Left ventricle myocardium superior (tissue), 1 donor: ENCODE results near the gene CCDC24. TPM values are rescaled to one million over a fixed set of nuclear protein-coding genes. Genes with fewer than 3 reads are reported as not detected.

ENCODE experiments used
- ATAC-seq: fragments of 200-7000 bp; cut with Tn5 transposase; one replicate; pipeline ENCODE4 v1.9.1; 2020; ENCODE audit warnings: mild to moderate bottlenecking, moderate library complexity
- DNase-seq: peaks from one replicate; pipeline ENCODE4 v3.0.0-alpha.2; 2020
- intact Hi-C: fragments of 100-400 bp; cut with micrococcal nuclease; formaldehyde crosslinking; loops from one replicate; pipeline ENCODE4 v1.11.0; 2022
- total RNA-seq: library from RNA; stranded (reverse); fragmentation: NEBNext Ultra II Directional; extraction: Animal tissue kit (Norgen Biotek cat#: 25700); gene quantifications from one replicate; pipeline ENCODE4 v1.2.1, GENCODE V29; 2021
- donor health status: DM: no; HTN: yes; CAD: no; lungs with severe emphysema.

The CCDC24 gene
- total RNA-seq, 1 donor from 2014 or later, result 1.0 TPM

GRCh38 chr1:43978551-43979260 is 12.7 kb upstream of the CCDC24 start, which contains the start of gene B4GALT2:
Gene B4GALT2 (plus strand): TSS chr1:43979210. CDS start chr1:43981161, 1,951 bp downstream.
- peak; percentile 76 for DNase-seq
- intact Hi-C loops, result no loop called here
- ATAC-seq, result peak; percentile 3

- DNase-seq, result no peak
- no peak for ATAC-seq
- intact Hi-C loops, result no loop called here
These were observed 12.2 kb upstream of the CCDC24 start for GRCh38 chr1:43979261-43979527.

GRCh38 chr1:43979528-43980254 is 11.7 kb upstream of the CCDC24 start:
- intact Hi-C loops, result no loop called here
- peak; percentile 66 for DNase-seq
- peak; percentile 16 for ATAC-seq

DNA sequence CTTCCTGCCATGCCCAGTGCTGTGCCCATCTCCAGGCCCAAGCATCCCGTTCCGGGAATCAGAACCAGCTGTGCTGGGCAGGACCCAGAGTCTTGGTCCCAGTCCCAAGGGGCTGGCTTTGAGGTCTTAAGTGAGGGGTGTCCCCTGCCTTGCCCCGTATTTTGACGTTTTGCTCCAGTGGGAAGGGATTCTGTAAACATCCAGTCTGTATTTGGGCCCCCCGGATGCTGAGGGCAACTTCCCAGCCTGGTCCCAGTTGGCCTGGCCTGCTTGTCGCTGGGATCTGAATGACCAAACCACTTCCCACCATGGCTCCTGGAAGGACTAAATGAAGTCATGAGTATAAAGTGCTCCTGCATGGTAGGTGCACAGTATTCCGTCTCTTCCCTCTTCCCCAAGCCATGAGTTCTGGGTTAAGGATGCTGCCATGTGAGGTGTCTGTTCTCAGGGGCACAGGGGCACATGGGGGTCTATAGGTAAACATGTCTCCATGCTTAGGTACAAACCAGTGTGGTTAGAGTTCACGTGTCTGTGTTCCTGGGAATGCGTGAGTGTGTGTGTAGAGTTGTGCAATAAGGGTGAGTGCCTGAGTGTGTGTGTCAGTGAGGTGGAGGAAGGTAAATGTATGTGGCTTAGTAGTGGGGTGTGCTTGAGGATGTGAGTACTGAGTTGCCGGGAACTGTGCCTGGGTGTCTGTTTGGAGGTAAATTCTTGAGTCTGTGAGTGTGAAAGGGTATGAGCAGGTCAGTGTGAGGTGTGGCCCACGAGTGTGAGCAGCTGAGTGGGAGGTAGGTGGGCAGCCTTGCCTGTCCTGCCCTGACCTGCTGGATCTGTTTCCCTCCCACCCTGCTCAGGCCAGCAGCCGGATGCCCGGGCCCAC is 10.9 kb upstream of the CCDC24 start:
- intact Hi-C loops, result no loop called here
- DNase-seq (no peak), ATAC-seq (no peak)

DNA sequence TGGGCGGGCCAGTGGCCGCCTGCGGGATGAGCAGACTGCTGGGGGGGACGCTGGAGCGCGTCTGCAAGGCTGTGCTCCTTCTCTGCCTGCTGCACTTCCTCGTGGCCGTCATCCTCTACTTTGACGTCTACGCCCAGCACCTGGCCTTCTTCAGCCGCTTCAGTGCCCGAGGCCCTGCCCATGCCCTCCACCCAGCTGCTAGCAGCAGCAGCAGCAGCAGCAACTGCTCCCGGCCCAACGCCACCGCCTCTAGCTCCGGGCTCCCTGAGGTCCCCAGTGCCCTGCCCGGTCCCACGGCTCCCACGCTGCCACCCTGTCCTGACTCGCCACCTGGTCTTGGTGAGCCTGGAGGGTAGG is 10.3 kb upstream of the CCDC24 start:
- DNase-seq, result no peak
- intact Hi-C loops, result no loop called here
- no peak for ATAC-seq

DNA sequence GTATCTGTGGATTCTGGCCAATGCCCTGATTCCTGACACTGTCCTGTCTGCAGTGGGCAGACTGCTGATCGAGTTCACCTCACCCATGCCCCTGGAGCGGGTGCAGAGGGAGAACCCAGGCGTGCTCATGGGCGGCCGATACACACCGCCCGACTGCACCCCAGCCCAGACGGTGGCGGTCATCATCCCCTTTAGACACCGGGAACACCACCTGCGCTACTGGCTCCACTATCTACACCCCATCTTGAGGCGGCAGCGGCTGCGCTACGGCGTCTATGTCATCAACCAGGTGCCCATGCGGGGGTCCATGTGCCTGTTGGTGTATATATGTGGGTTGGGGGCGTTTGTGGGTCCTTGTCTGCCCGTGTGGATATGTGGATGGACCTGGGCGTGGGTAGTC is 9.8 kb upstream of the CCDC24 start:
- intact Hi-C loops, result no loop called here
- DNase-seq (no peak), ATAC-seq (no peak)

- intact Hi-C loops, result no loop called here
- no peak for ATAC-seq
These were observed 9.2 kb upstream of the CCDC24 start for GRCh38 chr1:43982241-43982640.

DNA sequence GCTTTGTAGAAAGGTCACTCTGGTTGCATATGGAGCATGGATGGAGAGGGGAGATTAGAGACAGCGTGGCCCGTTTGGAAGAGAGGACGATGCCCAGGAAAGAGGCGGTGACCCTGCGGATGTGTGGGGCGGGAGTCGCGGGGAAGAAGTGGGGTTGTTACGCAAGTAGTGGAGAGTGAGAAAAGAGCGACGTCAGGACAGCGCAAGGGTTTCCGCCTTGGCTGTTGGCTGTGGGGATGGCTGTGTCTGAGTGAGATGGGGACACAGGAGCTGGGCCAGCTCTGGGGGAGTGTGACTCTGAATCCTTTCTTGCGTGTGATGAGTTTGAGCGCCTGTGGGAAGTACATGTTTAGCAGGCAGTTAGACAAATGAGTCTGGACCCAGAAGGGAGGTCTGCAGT is 8.6 kb upstream of the CCDC24 start:
- DNase-seq, result no peak
- intact Hi-C loops, result no loop called here
- ATAC-seq, result no peak

More at GRCh38 chr1:43982241-43982640, 9.2 kb upstream of the CCDC24 start:
- DNase-seq, result no peak

GRCh38 chr1:43983253-43983899 is 8.0 kb upstream of the CCDC24 start:
- ATAC-seq (no peak), DNase-seq (no peak)
- intact Hi-C loops, result no loop called here

GRCh38 chr1:43984855-43985254 is 6.5 kb upstream of the CCDC24 start:
- intact Hi-C loops, result no loop called here
- DNase-seq (no peak), ATAC-seq (no peak)

- DNase-seq (no peak), ATAC-seq (no peak)
- intact Hi-C loops, result no loop called here
These were observed 5.3 kb upstream of the CCDC24 start for GRCh38 chr1:43985984-43986595.

DNA sequence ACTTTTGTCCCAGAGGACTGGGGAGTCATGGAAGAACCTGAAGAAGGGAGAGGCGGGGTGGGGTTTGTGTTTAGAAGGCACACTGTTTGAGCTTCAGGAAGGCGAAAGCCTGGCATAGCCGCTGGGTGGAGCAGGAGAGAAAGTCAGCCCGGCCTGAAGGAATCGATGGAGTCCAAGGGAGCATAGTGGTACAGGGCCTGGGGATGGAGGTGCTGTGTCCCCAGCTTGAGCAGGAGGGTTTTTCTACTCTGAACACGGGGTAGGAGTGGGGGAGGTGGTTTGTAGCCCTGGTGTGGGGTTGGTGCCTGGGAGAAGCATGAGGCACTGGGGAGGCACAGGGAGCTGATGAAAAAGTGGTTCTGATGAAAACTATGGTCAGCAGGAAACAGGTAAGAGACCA is 4.7 kb upstream of the CCDC24 start:
- ATAC-seq (no peak), DNase-seq (no peak)
- intact Hi-C loops, result no loop called here

GRCh38 chr1:43987159-43987902 is 4.1 kb upstream of the CCDC24 start:
- no peak for ATAC-seq
- intact Hi-C loops, result no loop called here

DNA sequence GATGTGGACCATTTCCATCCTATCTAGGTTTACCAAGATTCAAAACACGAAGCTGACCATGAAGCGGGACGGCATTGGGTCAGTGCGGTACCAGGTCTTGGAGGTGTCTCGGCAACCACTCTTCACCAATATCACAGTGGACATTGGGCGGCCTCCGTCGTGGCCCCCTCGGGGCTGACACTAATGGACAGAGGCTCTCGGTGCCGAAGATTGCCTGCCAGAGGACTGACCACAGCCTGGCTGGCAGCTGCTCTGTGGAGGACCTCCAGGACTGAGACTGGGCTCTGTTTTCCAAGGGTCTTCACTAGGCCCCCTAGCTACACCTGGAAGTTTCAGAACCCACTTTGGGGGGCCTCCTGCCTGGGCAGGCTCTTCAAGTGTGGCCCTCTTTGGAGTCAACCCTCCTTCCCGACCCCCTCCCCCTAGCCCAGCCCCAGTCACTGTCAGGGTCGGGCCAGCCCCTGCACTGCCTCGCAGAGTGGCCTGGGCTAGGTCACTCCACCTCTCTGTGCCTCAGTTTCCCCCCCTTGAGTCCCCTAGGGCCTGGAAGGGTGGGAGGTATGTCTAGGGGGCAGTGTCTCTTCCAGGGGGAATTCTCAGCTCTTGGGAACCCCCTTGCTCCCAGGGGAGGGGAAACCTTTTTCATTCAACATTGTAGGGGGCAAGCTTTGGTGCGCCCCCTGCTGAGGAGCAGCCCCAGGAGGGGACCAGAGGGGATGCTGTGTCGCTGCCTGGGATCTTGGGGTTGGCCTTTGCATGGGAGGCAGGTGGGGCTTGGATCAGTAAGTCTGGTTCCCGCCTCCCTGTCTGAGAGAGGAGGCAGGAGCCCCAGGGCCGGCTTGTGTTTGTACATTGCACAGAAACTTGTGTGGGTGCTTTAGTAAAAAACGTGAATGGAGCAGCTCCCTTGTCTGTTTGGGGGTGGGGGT is 864 bp upstream of the CCDC24 start:
- intact Hi-C loops, result no loop called here
- ATAC-seq, result no peak
- DNase-seq, result peak; percentile 34

More at GRCh38 chr1:43987159-43987902, 4.1 kb upstream of the CCDC24 start:
- no peak for DNase-seq

DNA sequence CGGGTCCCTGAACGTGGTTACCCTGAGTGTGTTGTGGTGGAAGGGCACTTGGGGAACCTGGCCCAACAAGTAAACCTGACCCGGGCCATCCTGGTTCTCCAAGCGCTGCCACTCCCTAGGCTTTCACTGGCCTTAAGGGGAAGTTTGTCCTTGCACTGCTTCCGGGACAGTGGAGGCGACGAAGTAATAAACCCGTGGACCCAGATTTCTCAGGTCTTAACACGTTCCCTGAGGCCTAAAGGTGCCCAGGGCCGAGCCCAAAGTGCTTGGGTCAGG is 261 bp upstream of the CCDC24 start:
- intact Hi-C loops, result no loop called here
- ATAC-seq (no peak), DNase-seq (no peak)

GRCh38 chr1:43992232-43992995 is 1.0 kb downstream of the CCDC24 start:
- no peak for ATAC-seq
- intact Hi-C loops, result no loop called here
- DNase-seq, result no peak
